ENCODE data around the gene CENPE. TPM values are rescaled to one million over a fixed set of nuclear protein-coding genes. Genes with fewer than 3 reads are reported as not detected.

Gene CENPE
- total and polyA plus RNA-seq, 2 donors (not counting 1 experiment from before 2014, with no cell fraction given): 0.15 to 2.8 TPM

DNA sequence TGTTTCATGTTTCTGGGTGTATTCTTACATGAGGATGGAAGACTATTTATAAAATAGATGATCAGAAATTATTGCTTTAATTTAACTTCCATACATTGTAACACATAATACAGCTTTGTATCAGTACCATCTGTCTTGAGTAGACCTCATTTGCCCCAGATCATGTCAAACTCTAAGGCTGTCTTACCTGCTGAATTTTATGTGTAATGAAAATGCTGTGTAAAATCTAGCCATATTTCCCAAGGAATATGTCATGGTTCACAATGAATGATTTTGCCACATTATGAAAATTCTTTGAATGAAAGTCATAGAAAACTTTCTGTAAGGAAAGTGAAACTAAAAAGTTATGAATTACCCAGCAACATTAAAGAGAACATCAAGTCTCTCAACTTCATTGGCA, 105.9 kb downstream of the CENPE start:
- H3K9ac ChIP-seq (ENCODE audit: low read length): no peak overlapping the region
- Mint-ChIP-seq H3K27ac (peak overlapping the region; percentile 48), H3K27me3 (no peaks in the 10 kb centered on the region), H3K4me3 (no peak overlapping the region), H3K4me1 (peaks cover 12% of the 10 kb centered on the region), H3K9me3 (ENCODE audit: insufficient read depth) (no peaks in the 10 kb centered on the region)
- no peak for ATAC-seq (ENCODE audit: low read depth)
- no peaks in the 10 kb centered on the region for H3K79me2 ChIP-seq (ENCODE audit: control insufficient read depth, insufficient read depth, low read length)
- no peak for TF ChIP-seq EZH2 (IDR thresholded peaks at IDR 0.05; ENCODE audit: borderline replicate concordance, insufficient read depth, low read depth, low read length, poor library complexity, severe bottlenecking)
- TF ChIP-seq, protein P1, sequence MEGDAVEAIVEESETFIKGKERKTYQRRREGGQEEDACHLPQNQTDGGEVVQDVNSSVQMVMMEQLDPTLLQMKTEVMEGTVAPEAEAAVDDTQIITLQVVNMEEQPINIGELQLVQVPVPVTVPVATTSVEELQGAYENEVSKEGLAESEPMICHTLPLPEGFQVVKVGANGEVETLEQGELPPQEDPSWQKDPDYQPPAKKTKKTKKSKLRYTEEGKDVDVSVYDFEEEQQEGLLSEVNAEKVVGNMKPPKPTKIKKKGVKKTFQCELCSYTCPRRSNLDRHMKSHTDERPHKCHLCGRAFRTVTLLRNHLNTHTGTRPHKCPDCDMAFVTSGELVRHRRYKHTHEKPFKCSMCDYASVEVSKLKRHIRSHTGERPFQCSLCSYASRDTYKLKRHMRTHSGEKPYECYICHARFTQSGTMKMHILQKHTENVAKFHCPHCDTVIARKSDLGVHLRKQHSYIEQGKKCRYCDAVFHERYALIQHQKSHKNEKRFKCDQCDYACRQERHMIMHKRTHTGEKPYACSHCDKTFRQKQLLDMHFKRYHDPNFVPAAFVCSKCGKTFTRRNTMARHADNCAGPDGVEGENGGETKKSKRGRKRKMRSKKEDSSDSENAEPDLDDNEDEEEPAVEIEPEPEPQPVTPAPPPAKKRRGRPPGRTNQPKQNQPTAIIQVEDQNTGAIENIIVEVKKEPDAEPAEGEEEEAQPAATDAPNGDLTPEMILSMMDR (IDR thresholded peaks at IDR 0.05): no peak
- DNase-seq: no peak
- no peak overlapping the region for H3K4me2 ChIP-seq (replicated peaks; ENCODE audit: low read depth, low read length, poor library complexity, severe bottlenecking)
- intact Hi-C loops (cut with micrococcal nuclease): no loop called here
- H3K36me3 ChIP-seq (replicated peaks in 1 of 2; ENCODE audit: control extremely low read depth in 1 of 2, control insufficient read depth in 1 of 2, extremely low read depth in 1 of 2, insufficient read depth in 2 of 2, low read length in 1 of 2): peaks cover 4 to 15% of the 10 kb centered on the region in 2 experiments
- ChIA-PET POLR2A (interaction anchor here (0.7 to 1.2 kb wide), 2 partner anchors 14 to 661 kb away, joined by 3 to 4 read pairs; no protein-coding TSS in a partner anchor), CTCF (interaction anchor here (0.7 to 9.6 kb wide), 24 partner anchors 8 to 1102 kb away, joined by 3 to 117 read pairs (median 5); partner anchors contain the start of genes BDH2 and SLC9B2)
- peak overlapping the region; percentile 38 for H2AFZ ChIP-seq (ENCODE audit: insufficient read depth, low read depth, low read length, poor library complexity, severe bottlenecking)
- no peaks in the 10 kb centered on the region for H4K20me1 ChIP-seq (ENCODE audit: control insufficient read depth, insufficient read depth, low read length, poor library complexity, severe bottlenecking)
- H3K4me1 ChIP-seq (ENCODE audit: control insufficient read depth in 2 of 2, insufficient read depth in 2 of 2, low read length in 2 of 2): peaks cover 0 to 9% of the 10 kb centered on the region in 2 donors
- H3K4me3 ChIP-seq (ENCODE audit: control extremely low read depth in 1 of 5, extremely low read depth in 1 of 5, insufficient read depth in 1 of 5, low read depth in 2 of 5, low read length in 4 of 5): no peak overlapping the region
- H3K27me3 ChIP-seq (replicated peaks in 1 of 4; ENCODE audit: control extremely low read depth in 1 of 4, control insufficient read depth in 3 of 4, insufficient read depth in 4 of 4, low read length in 3 of 4): no peaks in the 10 kb centered on the region
- H3K27ac ChIP-seq (ENCODE audit: low read length in 2 of 2): no peak overlapping the region
- no peaks in the 10 kb centered on the region for H3K9me3 ChIP-seq (ENCODE audit: control extremely low read depth in 1 of 3, control insufficient read depth in 2 of 3, insufficient read depth in 1 of 3, low read length in 2 of 3)

DNA sequence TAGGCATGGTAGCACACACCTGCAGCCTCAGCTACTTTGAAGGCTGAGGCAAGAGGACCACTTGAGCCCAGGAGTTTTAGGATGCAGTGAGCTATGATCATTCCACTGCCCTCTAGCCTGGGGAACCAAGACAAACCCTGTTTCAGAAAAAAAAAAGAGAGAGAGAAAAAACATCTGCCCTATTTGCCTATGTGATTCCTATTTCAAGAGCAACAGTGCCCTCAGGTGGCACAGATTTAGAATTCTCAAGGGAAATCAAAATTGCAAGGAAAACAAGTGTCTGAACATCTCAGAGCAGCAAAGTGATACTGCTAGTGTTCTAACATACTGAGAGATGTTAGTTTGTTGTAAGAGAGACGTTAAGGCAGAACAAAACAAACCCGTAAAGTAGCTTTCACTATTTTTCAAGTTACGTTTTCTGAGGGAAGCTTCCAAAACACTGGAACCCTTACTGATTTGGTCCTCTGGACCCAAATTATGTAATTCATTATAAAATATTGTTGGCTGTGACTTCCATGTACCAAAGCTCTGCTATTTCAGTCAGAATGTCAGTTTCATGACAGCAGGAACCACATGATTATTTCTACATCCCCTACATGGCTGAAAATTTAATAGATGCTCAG, 106.4 kb downstream of the CENPE start:
- Histone ChIP-seq H3K9ac (ENCODE audit: low read length) (no peak overlapping the region), H3K9me3 (ENCODE audit: control extremely low read depth in 1 of 3, control insufficient read depth in 2 of 3, insufficient read depth in 1 of 3, low read length in 2 of 3) (no peaks in the 10 kb centered on the region), H3K36me3 (replicated peaks in 1 of 2; ENCODE audit: control extremely low read depth in 1 of 2, control insufficient read depth in 1 of 2, extremely low read depth in 1 of 2, insufficient read depth in 2 of 2, low read length in 1 of 2) (peaks cover 4 to 15% of the 10 kb centered on the region in 2 experiments), H3K4me1 (ENCODE audit: control insufficient read depth in 2 of 2, insufficient read depth in 2 of 2, low read length in 2 of 2) (peaks cover 0 to 9% of the 10 kb centered on the region in 2 donors), H3K4me2 (replicated peaks; ENCODE audit: low read depth, low read length, poor library complexity, severe bottlenecking) (no peak overlapping the region), H3K27me3 (replicated peaks in 1 of 4; ENCODE audit: control extremely low read depth in 1 of 4, control insufficient read depth in 3 of 4, insufficient read depth in 4 of 4, low read length in 3 of 4) (no peaks in the 10 kb centered on the region), H3K79me2 (ENCODE audit: control insufficient read depth, insufficient read depth, low read length) (no peaks in the 10 kb centered on the region), H2AFZ (ENCODE audit: insufficient read depth, low read depth, low read length, poor library complexity, severe bottlenecking) (no peak overlapping the region), H3K4me3 (ENCODE audit: control extremely low read depth in 1 of 5, extremely low read depth in 1 of 5, insufficient read depth in 1 of 5, low read depth in 2 of 5, low read length in 4 of 5) (no peak overlapping the region), H3K27ac (ENCODE audit: low read length in 2 of 2) (no peak overlapping the region), H4K20me1 (ENCODE audit: control insufficient read depth, insufficient read depth, low read length, poor library complexity, severe bottlenecking) (no peaks in the 10 kb centered on the region)
- Mint-ChIP-seq H3K27ac (no peak overlapping the region), H3K27me3 (no peaks in the 10 kb centered on the region), H3K4me1 (peaks cover 12% of the 10 kb centered on the region), H3K9me3 (ENCODE audit: insufficient read depth) (no peaks in the 10 kb centered on the region), H3K4me3 (no peak overlapping the region)
- intact Hi-C loops (cut with micrococcal nuclease): loop anchor here (1.0 to 2.0 kb wide), 7 partner anchors 16 to 660 kb away; partner anchors contain the start of genes SLC9B1 and UBE2D3
- WGBS (ENCODE audit: insufficient coverage): no CpG with 5 or more reads among the region's 3 CpGs
- ATAC-seq (ENCODE audit: low read depth) (peak; percentile 89), DNase-seq (peak; percentile 82)
- POLR2A ChIA-PET: interaction anchor here (0.6 to 1.2 kb wide), 3 partner anchors 13 to 661 kb away, joined by 3 to 4 read pairs (median 4); no protein-coding TSS in a partner anchor
- TF ChIP-seq EZH2 (IDR thresholded peaks at IDR 0.05; ENCODE audit: borderline replicate concordance, insufficient read depth, low read depth, low read length, poor library complexity, severe bottlenecking): no peak
- TF ChIP-seq, protein P1 (IDR thresholded peaks at IDR 0.05): peak; percentile 89
- CTCF ChIA-PET: interaction anchor here (0.7 to 9.6 kb wide), 36 partner anchors 9 to 1102 kb away, joined by 3 to 117 read pairs (median 4); partner anchors contain the start of genes BDH2, MANBA and SLC9B2

Measured in B cell (primary cell).